KG1 (cell line): ENCODE results near the gene FAM228B.
"Not testable (repeated sequence)": the region's sequence is repeated elsewhere in the genome, so short reads cannot be mapped to it uniquely, and the experiment has no call there.

Experiments used
- DNase-seq: peaks from one replicate; lab custom pipeline; 2025; lab: John Stamatoyannopoulos, UW

FAM228B gene

DNA sequence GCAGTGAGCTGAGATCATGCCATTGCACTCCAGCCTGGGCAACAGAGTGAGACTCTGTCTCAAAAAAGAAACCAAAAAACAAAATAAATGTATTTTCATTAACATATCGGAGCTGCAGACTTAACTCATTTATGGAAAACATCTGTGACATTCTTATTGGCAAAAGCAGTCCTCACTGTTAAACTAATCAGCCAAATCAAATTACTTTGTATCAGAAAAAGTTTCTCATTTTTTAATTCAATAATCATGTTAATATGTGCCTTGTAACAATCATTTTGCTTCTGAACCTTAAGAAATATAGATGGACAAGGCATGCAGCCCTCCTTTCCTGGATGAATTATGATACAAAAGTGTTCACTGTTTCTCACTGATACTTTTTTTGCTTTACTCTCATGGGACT lies 20.6 kb upstream of the FAM228B start:
- no peak for DNase-seq

GRCh38 chr2:24104110-24104650 lies 19.1 kb upstream of the FAM228B start:
- DNase-seq = no peak

DNA sequence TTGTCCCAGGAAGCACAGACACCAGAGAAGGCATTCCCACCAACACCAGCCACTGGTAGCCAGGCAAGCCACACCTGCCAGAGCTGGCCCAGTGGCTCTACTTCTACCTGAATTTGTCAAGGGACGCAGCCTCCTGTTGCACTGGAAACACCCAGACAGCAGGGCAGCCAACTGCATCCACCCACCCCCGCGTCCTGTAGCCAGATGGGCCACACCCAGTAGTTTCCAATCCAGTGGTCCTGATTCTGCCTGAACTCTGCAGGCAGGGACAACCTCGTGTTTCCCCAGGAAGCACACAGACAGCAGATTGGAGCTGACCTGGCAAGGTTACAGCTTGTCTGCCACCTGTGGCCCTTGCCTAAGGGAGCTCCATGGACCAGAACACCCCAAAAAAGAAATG lies 18.4 kb upstream of the FAM228B start:
- no peak for DNase-seq

GRCh38 chr2:24105816-24106215 lies 17.5 kb upstream of the FAM228B start:
- DNase-seq = no peak

DNA sequence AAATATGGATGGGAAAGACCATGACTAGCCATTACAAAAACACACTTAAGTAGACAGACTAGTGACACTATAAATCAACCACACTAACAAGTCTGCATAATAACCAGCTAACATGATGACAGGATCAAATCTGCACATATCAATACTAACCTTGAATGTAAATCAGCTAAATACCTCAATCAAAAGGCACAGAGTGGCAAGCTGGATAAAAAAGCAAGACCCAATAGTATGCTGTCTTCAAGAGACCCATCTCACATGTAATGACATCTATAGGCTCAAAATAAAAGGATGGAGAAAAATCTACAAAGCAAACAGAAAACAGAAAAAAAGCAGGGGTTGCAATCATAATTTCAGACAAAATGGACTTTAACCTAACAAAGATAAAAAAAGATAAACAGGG lies 16.5 kb upstream of the FAM228B start:
- no peak for DNase-seq

- DNase-seq = no peak
Observed at GRCh38 chr2:24107336-24107735, 15.9 kb upstream of the FAM228B start.

DNA sequence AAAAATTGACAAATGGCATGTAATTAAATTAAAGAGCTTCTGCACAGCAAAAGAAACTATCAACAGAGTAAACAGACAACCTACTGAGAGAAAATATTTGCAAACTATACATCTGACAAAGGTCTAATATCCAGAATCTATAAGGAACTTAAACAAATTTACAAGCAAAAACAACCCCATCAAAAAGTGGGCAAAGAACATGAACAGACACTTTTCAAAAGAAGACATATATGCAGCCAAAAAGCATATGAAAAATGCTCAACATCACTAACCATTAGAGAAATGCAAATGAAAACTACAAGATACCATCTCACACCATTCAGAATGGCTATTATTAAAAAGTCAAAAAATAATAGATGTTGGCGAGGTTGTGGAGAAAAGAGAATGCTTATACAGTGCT lies 13.8 kb upstream of the FAM228B start:
- not testable (repeated sequence) for DNase-seq

DNA sequence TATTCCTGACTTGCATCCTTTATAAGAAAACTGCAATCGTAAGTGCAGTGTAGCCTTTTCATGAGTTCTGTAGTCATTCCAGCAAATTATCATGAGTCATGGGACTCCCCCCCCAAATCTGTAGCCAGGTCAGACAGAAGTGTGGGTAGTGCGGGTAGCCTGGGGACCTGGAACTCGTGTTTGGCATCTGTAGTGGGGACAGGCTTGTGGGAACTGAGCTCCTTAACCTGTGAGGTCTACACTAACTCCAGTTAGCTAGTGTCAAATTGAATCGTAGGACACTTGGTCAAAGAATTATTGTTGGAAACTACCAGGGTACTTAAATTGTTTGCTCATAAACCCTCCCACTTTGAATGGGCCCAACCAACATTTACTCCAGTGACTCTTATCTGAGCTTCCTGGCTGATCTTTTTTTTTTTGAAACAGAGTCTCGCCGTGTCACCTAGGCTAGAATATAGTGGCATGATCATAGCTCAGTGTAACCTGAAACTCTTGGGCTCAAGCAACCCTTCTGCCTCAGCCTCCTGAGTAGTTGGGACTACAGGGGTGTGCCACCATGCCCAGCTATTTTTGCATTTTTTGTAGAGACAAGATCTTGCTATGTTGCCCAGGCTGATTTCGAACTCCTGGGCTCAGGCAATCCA lies 12.5 kb upstream of the FAM228B start:
- DNase-seq = no peak

DNA sequence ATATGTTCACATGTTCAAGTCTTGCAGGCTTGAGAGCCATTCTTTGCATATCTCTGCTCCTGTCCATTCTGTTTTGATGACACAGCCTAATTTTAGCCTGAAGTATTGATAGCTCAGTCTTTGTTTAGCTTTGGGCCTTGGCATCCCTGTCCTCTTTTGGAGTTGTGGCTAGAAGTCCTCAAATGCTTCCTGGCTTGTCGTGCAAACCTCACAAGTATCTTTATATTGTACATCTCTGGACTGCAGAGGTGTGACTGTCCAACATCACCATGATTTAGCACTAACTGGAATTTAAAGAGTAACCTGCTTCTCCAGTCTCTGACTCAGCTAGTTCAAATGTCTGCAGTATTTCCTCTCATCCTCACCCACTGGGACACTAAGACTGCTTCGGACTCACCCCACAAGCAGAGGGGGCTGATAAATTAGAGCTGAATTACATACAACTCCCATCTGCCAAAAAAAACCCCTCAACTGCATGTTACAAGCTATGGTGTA lies 11.8 kb upstream of the FAM228B start:
- no peak for DNase-seq

- DNase-seq = no peak
Observed at GRCh38 chr2:24115057-24115456, 8.2 kb upstream of the FAM228B start.

DNA sequence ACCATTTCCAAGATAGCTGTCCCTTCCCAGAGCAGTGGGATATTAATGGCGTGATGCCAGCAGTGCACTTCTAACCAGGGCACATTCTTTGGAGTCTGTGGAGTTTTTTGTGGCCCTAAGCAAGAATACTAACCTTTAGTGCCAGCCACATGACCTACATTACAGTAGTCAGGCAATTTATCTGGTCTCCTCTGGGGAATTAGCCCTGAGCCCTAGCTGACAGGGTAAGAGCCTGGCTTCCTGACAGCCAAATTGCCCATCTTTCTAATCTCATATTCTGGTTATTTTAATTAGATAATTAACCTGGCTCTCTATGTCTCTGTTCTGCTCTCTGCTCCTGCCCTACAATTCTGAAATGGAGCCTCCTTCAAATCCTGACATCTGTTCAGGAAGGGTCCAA lies 5.4 kb upstream of the FAM228B start:
- no peak for DNase-seq

GRCh38 chr2:24121066-24121465 lies 2.2 kb upstream of the FAM228B start:
- no peak for DNase-seq

DNA sequence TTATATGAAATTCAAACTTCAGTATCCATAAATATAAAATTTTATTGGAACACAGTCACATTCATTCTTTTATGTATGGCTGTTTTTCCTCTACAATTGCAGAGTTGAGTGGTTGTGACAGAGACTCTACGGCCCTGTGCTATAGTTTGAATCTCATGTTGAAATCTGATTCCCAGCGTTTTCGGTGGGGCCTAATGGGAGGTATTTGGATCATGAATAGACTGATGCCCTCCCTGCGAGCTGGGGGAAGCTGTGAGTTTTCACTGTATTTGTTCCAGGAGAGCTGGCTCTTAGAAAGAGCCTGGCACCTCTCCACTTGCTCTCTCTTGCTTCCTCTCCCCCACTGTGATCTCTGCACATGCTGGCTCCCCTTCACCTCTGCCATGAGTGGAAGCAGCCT lies 1.8 kb upstream of the FAM228B start:
- no peak for DNase-seq

- DNase-seq = peak; percentile 55
Observed at GRCh38 chr2:24122366-24123194, 689 bp upstream of the FAM228B start.

DNA sequence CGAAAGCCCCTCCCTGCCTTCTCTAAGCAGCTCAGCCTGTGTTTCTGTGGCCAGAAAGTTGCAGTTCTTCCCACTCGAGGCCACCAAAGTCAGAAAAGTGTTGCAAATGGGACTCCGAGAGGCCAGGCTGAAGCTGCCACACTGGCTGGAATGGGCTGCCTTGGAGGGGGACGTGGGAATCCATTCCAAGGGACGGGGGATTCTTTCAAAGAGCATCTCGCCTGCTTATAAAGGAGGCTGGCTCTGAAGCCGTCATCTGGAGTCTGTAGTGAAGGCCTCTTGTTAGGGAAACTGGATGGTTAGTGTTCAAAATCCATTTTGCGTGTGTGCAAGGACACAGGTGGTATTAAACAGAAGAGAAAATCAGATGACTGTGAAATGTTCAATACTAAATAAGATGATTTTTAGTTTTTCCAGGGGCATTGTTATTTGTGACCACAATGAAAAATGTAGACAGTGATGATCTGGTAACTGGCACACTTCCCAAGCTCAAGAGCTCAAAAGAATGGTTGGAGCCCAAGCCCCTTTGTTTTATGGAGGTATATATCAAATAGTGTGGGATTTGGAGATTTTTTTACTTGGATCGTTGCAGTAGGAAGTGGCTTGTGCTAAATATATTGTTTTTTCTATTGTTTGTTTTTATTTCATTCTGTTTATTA lies 782 bp downstream of the FAM228B start:
- peak; percentile 63 for DNase-seq

- DNase-seq = no peak
Observed at GRCh38 chr2:24125956-24126355, 2.7 kb downstream of the FAM228B start.

GRCh38 chr2:24132543-24132942 lies 9.3 kb downstream of the FAM228B start:
- DNase-seq = no peak

GRCh38 chr2:24140305-24140704 lies 17.0 kb downstream of the FAM228B start:
- DNase-seq = not testable (repeated sequence)

GRCh38 chr2:24147364-24147763 lies 24.1 kb downstream of the FAM228B start:
- DNase-seq = no peak

GRCh38 chr2:24152413-24153197 lies 29.3 kb downstream of the FAM228B start:
- no peak for DNase-seq

DNA sequence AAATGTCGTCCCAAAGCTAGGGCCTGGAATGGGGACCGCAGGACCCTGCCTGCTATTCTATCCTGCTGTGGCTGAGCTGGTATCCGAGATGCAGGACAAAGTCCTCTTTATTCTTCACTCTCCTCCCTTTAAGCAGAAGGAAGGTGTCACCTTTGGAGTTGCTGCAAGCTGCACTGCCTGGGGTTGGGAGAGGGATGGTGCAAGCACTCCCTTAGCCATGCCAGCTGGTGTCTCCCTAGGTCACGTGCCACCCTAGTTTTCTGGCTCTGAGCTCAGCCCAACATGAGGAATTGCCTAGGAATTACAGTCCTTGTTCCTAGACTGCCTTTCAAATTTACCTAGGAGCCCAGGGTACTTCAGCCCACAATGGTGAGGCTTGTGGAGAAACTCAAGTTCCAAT lies 30.2 kb downstream of the FAM228B start:
- no peak for DNase-seq

DNA sequence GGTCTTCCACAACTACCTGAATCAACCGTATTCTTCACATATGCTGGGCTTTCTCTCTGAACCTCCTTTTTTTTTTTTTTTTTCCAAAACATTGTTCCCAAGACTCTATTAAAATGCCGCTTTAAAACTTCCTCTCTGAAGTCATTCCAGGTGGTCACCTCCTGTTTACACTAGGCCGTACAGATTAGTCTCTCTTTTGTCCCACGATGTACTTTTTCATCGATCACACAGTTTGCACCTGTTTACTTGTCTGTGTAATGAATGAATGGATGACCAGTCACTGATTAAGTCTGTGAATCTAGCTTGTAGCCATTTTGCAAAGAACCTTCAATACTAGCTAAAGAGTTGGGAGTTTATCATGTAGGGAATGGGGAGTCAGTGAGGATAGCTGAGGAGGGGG lies 34.9 kb downstream of the FAM228B start:
- DNase-seq = no peak
